GM12878 (cell line): ENCODE data around the gene IFI6. TPM values are rescaled to one million over a fixed set of nuclear protein-coding genes. Genes with fewer than 3 reads are reported as not detected.

Experiments
- BMI1 ChIP-seq: fragments of 450-650 bp; IDR thresholded peaks from 2 replicates; pipeline ENCODE4 v1.6.1; 2016; ENCODE audit warnings: mild to moderate bottlenecking, moderate library complexity, borderline replicate concordance
- EZH2 ChIP-seq: IDR thresholded peaks from 2 replicates; pipeline ENCODE4 v1.6.1; 2012; ENCODE audit warnings: low read depth, mild to moderate bottlenecking, control low read depth, inconsistent platforms, low read length, borderline replicate concordance; ENCODE audit not compliant: control insufficient read depth
- MEF2B ChIP-seq: fragments of 450-650 bp; IDR thresholded peaks from 2 replicates; pipeline ENCODE4 v1.6.1; 2018; ENCODE audit warnings: mild to moderate bottlenecking, moderate library complexity; ENCODE audit not compliant: partially characterized antibody, poor library complexity, severe bottlenecking
- MLLT1 ChIP-seq: fragments of 450-650 bp; IDR thresholded peaks from 2 replicates; pipeline ENCODE4 v1.6.1; 2016; ENCODE audit warnings: mild to moderate bottlenecking
- MTA2 ChIP-seq: fragments of 450-650 bp; IDR thresholded peaks from 2 replicates; pipeline ENCODE4 v1.6.1; 2016; ENCODE audit warnings: low read depth, mild to moderate bottlenecking, moderate library complexity
- MTA3 ChIP-seq: IDR thresholded peaks from 2 replicates; pipeline ENCODE4 v1.6.1; 2012; ENCODE audit warnings: low read length, inconsistent platforms, borderline replicate concordance
- NFYB ChIP-seq: IDR thresholded peaks from 2 replicates; pipeline ENCODE4 v1.6.1; 2011; ENCODE audit warnings: low read depth, mild to moderate bottlenecking, low read length, improper control_type of control experiment, moderate library complexity; ENCODE audit not compliant: insufficient read depth
- NR2F1 ChIP-seq: fragments of 450-650 bp; conservative IDR thresholded peaks from 2 replicates; pipeline ENCODE4 v1.6.1; 2017; ENCODE audit warnings: mild to moderate bottlenecking
- POLR2A ChIP-seq: IDR thresholded peaks from 2 replicates; pipeline ENCODE4 v1.6.1; 2011; ENCODE audit warnings: low read depth, mild to moderate bottlenecking, low read length
- POU2F2 ChIP-seq: IDR thresholded peaks from 3 replicates; pipeline ENCODE4 v1.6.1; 2011; ENCODE audit warnings: low read depth, mild to moderate bottlenecking, low read length, borderline replicate concordance
- RELA ChIP-seq: fragments of 450-650 bp; IDR thresholded peaks from 2 replicates; pipeline ENCODE4 v1.8.0; 2014; ENCODE audit warnings: borderline replicate concordance; ENCODE audit not compliant: partially characterized antibody
- RFX5 ChIP-seq: IDR thresholded peaks from 2 replicates; pipeline ENCODE4 v1.6.1; 2011; ENCODE audit warnings: low read depth, low read length, improper control_type of control experiment
- SKIL ChIP-seq: fragments of 450-650 bp; IDR thresholded peaks from 2 replicates; pipeline ENCODE4 v1.6.1; 2017; ENCODE audit warnings: mild to moderate bottlenecking, low read depth, inconsistent platforms; ENCODE audit not compliant: poor library complexity, severe bottlenecking
- SMAD1 ChIP-seq: fragments of 450-650 bp; IDR thresholded peaks from 2 replicates; pipeline ENCODE4 v1.6.1; 2018; ENCODE audit warnings: mild to moderate bottlenecking, low read depth; ENCODE audit not compliant: partially characterized antibody
- SMAD5 ChIP-seq: IDR thresholded peaks from 2 replicates; pipeline ENCODE4 v1.6.1; 2016; ENCODE audit warnings: antibody characterized with exemption, low read depth
- TCF3 ChIP-seq: IDR thresholded peaks from 2 replicates; pipeline ENCODE4 v1.6.1; 2012; ENCODE audit warnings: low read depth, mild to moderate bottlenecking, low read length, borderline replicate concordance; ENCODE audit not compliant: insufficient read depth
- YY1 ChIP-seq: IDR thresholded peaks from 2 replicates; pipeline ENCODE4 v1.6.1; 2011; ENCODE audit warnings: low read depth, mild to moderate bottlenecking, low read length
- ZBTB11 ChIP-seq: fragments of 450-650 bp; formaldehyde crosslinking; IDR thresholded peaks from 2 replicates; pipeline ENCODE4 v1.5.0; 2022; ENCODE audit warnings: mild to moderate bottlenecking, missing genetic modification characterization
- ZNF207 ChIP-seq: fragments of 450-650 bp; IDR thresholded peaks from 2 replicates; pipeline ENCODE4 v1.6.1; 2014; ENCODE audit warnings: antibody characterized with exemption, mild to moderate bottlenecking, borderline replicate concordance
- ZNF622 ChIP-seq: fragments of 450-650 bp; IDR thresholded peaks from 2 replicates; pipeline ENCODE4 v1.6.1; 2017; ENCODE audit warnings: mild to moderate bottlenecking, inconsistent platforms
- polyA plus RNA-seq, 11 experiments: library from polyadenylated mRNA; depleted of rRNA in 4 of 11; unstranded in 6 of 11; stranded (reverse) in 5 of 11; fragments of >200 nt; fragmentation: Nextera tagmentation in 4 of 11; fragmentation: Illumina TruSeq in 1 of 11; extraction: Ambion mirVana in 4 of 11; extraction: Trizol in 1 of 11; gene quantifications; 1 replicate in 1 of 11; 2 replicates in 10 of 11; pipeline versions ENCODE4 v1.2.1 to v1.2.3, GENCODE V29; 2011 to 2016; ENCODE audit warnings: inconsistent platforms in 2 of 11, missing spikeins in 2 of 11, low read depth in 1 of 11
- total RNA-seq, 4 experiments: library from RNA; depleted of rRNA in 3 of 4; stranded (reverse); fragments of >200 nt in 3 of 4; fragmentation: Illumina TruSeq in 1 of 4; extraction: Trizol in 1 of 4; gene quantifications; 2 replicates each; pipeline versions ENCODE4 v1.2.1 to v1.2.3, GENCODE V29; 2013 to 2021

IFI6 gene
- total and polyA plus RNA-seq, 10 of the 15 experiments (the other 5 are each of a cell fraction or from before 2014, with no cell fraction given) = 5.6 to 123 (median 69.0) TPM

DNA sequence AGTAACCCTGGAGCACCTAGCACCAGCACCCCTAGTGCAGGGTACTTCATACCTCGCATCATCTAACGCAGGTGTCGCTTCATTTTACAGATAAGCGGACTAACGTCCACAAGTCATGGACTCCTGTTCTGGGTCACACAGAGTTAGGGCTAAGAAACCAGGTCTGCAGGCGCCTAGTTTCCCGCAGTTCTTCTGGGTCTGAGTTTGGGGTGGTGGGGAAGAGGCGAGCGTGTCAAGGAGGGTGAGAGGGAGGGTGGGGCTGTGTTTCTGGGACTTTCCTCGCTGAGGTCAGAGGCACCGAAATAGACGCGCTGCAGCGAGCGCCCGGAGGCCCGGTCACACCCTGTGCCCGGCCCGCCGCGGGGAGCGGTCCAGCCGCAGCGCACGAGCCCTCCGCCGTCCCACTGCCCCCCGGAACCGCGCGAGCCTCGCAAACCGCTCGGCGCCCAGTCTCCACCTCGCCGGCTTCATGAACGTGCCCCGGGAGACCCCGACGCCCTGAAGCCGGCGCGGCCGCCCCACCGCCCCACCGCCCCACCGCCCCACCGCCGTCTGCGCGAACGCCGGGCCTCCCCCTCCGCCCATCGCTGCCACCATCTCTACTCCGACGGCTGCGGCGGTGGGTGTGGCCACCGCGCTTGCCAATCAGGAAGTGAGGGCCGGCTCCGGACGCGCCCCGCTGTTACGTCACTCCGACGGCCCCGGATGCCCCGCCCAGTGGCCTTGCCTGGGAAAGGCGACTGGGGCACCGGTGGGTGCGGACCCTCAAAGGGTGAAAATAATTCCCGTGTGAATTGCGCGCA lies 12.3 kb downstream of the IFI6 start (continued):
- TF ChIP-seq ZBTB11 (CRISPR knock-in tag) (peak; percentile 28; the same call in 1 of the 2 replicates), EZH2 (no peak), MLLT1 (peak; percentile 17; the same call in 1 of the 2 replicates), RFX5 (no peak; the same call in 1 of the 2 replicates), SKIL (peak; percentile 22), ZNF207 (no peak), POU2F2 (peak; percentile 37; the same call in 1 of the 3 replicates), TCF3 (peak; percentile 44; the same call in 1 of the 2 replicates), POLR2A (peak; percentile 89), SMAD1 (peak; percentile 88), MTA3 (no peak), ZNF622 (no peak), NR2F1 (peak; percentile 75), NFYB (peak; percentile 67; the same call in 1 of the 2 replicates), MEF2B (peak; percentile 7), BMI1 (peak; percentile 22; the same call in 1 of the 2 replicates), YY1 (peak; percentile 71; the same call in 1 of the 2 replicates), RELA (peak; percentile 89), SMAD5 (0 out of 2 replicates have a peak, but pooled peaks have one; percentile 71), MTA2 (0 out of 2 replicates have a peak, but pooled peaks have one; percentile 4)
